ENCODE measurements around the gene MTPN.

The MTPN gene

GRCh38 chr7:135924302-135924701 lies 52.9 kb downstream of the MTPN start:
- no peak for DNase-seq (ENCODE audit: low read depth)

GRCh38 chr7:135922263-135922662 lies 54.9 kb downstream of the MTPN start:
- no peak for DNase-seq (ENCODE audit: low read depth)

GRCh38 chr7:135920478-135920877 lies 56.7 kb downstream of the MTPN start:
- DNase-seq (ENCODE audit: low read depth): no peak

GRCh38 chr7:135919071-135919841 lies 57.9 kb downstream of the MTPN start:
- DNase-seq (ENCODE audit: low read depth): no peak

GRCh38 chr7:135918134-135918533 lies 59.0 kb downstream of the MTPN start:
- no peak for DNase-seq (ENCODE audit: low read depth)

- DNase-seq (ENCODE audit: low read depth): no peak
These were observed 59.4 kb downstream of the MTPN start for GRCh38 chr7:135917721-135918120.

- DNase-seq (ENCODE audit: low read depth): no peak
These were observed 62.8 kb downstream of the MTPN start for GRCh38 chr7:135914346-135914745.

- DNase-seq (ENCODE audit: low read depth): no peak
These were observed 63.8 kb downstream of the MTPN start for GRCh38 chr7:135913404-135913803.

- no peak for DNase-seq (ENCODE audit: low read depth)
These were observed 66.1 kb downstream of the MTPN start for GRCh38 chr7:135911099-135911498.

- DNase-seq (ENCODE audit: low read depth): no peak
These were observed 66.6 kb downstream of the MTPN start for GRCh38 chr7:135910393-135911036.

- no peak for DNase-seq (ENCODE audit: low read depth)
These were observed 71.3 kb downstream of the MTPN start for GRCh38 chr7:135905858-135906257.

GRCh38 chr7:135905355-135905754 lies 71.8 kb downstream of the MTPN start:
- DNase-seq (ENCODE audit: low read depth): no peak

- DNase-seq (ENCODE audit: low read depth): no peak
These were observed 72.9 kb downstream of the MTPN start for GRCh38 chr7:135904282-135904681.

GRCh38 chr7:135901585-135902540 lies 75.3 kb downstream of the MTPN start:
- no peak for DNase-seq (ENCODE audit: low read depth)

- no peak for DNase-seq (ENCODE audit: low read depth)
These were observed 77.1 kb downstream of the MTPN start for GRCh38 chr7:135900065-135900546.

- DNase-seq (ENCODE audit: low read depth): no peak
These were observed 77.6 kb downstream of the MTPN start for GRCh38 chr7:135899458-135900064.

GRCh38 chr7:135898226-135898625 lies 78.9 kb downstream of the MTPN start:
- no peak for DNase-seq (ENCODE audit: low read depth)

- DNase-seq (ENCODE audit: low read depth): no peak
These were observed 82.3 kb downstream of the MTPN start for GRCh38 chr7:135894816-135895215.

GRCh38 chr7:135889823-135890222 lies 87.3 kb downstream of the MTPN start:
- DNase-seq (ENCODE audit: low read depth): no peak

GRCh38 chr7:135888740-135889139 lies 88.4 kb downstream of the MTPN start:
- DNase-seq (ENCODE audit: low read depth): no peak

- no peak for DNase-seq (ENCODE audit: low read depth)
These were observed 90.6 kb downstream of the MTPN start for GRCh38 chr7:135886345-135887132.

All from fibroblast of the conjunctiva (primary cell).